Lower leg skin (tissue), 3 donors: ENCODE data around the gene AQP9.

Source experiments
- CTCF ChIP-seq, 3 donors: fragments of 450-650 bp; IDR thresholded peaks; one replicate each; pipeline ENCODE4 v1.5.1; 2016; ENCODE audit warnings: antibody characterized with exemption in 3 of 3, mild to moderate bottlenecking in 3 of 3, moderate library complexity in 2 of 3
- POLR2A ChIP-seq, 2 donors: fragments of 450-650 bp; IDR thresholded peaks; one replicate each; pipeline ENCODE4 v1.6.1; 2016 to 2017; ENCODE audit warnings: antibody characterized with exemption in 2 of 2, mild to moderate bottlenecking in 1 of 2, moderate library complexity in 1 of 2

GRCh38 chr15:58214591-58215340 is 76.6 kb downstream of the AQP9 start:
- TF ChIP-seq CTCF (IDR thresholded peaks at IDR 0.05) (no peak), POLR2A (IDR thresholded peaks at IDR 0.05) (no peak)
